Measurements from ENCODE around the gene DRD4.
A peak's percentile ranks its signal among the peaks of the same experiment; 100 is the strongest.

DRD4 gene

DNA sequence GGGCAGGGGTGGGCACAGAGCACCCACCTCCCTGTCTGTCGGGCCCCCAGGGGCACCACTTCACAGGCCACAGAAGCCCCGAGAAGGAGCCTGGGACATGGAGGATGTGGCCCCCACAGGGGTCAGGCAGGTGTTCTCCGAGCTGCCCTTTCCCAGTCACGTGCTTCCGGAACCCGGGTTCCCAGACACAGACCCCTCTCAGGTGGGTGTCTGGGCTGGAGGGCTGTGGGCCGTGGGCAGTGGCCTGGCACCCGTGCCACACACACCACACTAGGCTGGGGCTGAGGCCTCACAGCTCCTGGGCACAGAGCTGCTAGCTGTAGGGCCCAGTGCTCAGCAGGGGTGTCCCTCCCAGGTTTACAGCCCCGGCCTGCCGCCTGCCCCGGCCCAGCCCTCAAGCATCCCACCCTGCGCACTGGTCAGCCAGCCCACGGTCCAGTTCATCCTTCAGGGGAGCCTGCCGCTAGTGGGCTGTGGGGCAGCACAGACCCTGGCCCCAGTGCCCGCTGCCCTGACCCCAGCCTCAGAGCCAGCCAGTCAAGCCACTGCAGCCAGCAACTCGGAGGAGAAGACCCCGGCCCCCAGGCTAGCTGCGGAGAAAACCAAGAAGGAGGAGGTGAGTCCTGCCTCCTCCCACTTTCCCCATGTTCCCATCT is 26.8 kb upstream of the DRD4 start:
- no peak for DNase-seq

DNA sequence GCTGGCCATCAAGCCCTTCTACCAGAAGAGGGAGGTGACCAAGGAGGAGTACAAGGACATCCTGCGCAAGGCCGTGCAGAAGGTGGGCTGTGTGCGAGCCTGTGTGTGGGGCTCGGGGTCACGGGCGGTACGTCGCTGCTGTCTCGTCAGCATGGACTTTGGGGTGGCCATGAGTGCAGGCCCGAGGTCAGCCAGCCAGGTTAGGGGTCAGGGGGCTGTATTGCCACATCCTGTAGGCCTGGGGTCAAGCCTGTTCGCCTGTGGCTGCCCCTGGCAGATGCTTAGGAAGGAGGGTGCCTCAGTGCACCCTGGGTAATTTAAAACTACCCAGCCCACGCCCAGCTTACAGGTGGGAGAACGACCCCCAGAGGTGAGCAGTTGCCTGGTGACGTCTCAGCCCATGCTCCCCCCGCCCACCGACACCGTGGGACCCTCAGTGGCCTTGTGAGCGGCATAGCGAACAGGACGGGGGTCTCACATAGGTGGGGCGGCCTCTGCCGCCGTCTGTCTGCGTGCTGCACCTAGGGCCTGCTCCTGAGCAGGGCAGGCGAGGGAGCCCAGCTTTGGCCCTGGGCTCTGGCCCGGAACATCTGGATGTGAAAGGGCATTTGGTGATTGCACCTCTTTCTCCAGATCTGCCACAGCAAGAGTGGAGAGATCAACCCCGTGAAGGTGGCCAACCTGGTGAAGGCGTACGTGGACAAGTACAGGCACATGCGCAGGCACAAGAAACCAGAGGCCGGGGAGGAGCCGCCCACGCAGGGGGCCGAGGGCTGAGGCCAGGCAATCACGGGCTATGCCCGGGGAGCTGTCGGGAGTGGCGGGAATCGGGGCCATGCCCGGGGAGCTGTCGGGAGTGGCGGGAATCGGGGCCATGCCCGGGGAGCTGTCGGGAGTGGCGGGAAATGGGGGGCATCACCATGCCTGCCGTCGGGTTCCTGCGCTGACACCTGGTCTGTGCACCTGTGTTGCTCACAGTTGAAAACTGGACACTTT is 25.8 kb upstream of the DRD4 start:
- DNase-seq = no peak

DNA sequence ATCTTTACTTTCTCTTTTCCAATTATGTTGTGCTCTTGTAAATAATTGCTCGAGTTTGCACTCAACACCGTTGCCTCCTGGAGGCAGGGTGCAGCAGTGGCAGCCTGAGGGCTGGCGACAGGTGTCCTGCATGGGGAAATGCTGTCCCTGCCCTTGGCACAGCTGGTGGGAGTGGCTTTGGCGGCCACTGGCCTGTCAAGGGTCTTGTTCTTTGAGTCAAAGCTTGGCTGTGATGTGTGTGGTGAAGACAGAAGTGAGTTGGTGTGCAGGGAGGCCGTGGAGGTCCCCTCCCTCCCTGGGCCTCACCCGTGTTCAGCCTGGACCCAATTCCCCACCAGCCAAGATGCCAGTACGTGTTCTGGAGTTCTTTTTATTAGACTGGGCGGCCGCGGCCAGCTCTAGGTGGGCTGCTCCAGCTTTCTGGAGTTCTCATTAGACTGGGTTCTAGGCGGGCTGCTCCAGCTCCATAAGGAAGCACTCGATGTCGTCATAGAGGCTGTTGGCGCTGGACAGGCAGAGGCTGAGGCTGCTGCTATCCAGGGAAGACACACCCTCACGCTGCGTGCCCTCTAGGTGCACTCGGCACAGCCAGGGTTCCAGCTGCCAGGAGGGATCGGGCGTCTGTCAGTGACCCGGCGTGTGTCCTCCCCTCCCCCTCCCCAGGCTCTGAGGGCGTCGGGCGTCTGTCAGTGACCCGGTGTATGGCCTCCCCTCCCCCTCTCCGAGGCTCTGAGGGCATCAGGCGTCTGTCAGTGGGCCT is 24.7 kb upstream of the DRD4 start:
- peak in 1 of 2 experiments; percentile 44 for DNase-seq

DNA sequence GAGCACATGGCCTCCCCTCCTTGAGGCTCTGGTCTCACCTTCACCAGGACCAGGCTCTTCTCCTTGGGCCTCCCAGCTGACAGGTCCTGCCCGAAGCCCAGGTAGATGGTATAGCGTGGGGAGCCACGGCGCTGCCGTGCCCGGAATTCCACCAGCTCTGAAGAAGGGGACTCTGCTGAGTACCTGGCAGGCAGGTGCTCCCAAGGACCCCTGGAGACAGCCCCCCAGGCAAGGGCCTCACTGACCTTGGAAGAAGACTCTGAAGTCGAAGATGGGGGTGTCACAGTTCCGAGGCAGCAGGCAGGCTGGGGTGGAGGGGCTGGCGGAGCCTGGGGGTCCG is 24.1 kb upstream of the DRD4 start:
- no peak for DNase-seq

DNA sequence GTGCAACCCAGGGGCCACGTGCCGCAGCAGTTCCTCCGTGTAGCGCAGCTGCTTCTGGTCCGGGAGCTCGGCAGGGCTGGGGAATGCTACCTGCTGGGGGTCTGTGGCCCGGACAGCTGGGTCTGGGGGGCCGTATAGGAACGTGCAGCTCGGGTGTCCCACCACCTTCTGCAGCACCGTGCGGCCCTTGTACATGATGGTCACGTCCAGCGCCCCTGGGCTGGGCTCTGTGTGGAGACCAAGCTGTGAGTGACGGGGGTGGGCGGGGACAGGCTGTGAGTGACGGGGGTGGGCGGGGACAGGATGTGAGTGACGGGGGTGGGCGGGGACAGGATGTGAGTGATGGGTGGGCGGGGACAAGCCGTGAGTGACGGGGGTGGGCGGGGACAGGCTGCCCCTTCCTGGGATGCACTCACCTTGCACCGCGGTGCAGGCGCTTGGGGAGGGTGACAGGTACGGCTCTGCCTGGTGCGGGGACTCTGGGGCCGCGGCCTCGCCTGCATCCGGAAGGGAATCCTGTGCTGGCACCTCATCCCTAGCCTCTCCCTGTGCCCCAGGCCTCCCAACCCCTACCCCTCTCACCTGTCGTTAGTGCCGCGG is 23.6 kb upstream of the DRD4 start:
- DNase-seq = peak; percentile 28 to 40

DNA sequence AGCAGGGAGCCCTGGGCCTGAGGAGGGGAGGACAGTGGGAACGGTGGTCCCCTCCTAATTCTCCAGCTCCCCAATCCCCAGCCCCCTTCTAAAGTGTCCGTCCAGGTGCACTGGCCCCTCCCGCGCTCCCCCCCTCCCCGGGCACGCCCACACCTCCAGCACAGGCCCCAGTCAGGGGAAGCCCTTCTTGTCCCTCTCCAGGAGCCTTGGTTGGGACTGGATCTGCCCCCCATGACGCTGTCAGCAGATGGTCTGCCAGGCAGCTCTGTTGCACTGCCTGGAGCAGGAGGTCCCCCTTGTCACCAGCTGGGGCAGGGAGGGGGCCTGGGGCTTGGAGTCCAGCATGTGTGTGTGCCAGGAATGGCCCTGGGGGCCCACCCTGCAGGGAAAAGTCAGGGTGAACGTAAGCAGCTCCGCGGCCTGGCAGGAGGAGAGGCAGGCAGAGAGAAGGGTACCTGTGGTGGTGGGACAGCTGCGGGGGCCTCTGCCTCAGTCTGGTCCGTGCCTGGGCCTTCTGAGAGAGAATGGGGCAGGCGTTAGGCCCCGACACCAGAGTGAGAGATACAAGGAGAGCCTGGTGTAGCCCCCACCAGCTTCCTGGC is 22.9 kb upstream of the DRD4 start:
- no peak for DNase-seq

DNA sequence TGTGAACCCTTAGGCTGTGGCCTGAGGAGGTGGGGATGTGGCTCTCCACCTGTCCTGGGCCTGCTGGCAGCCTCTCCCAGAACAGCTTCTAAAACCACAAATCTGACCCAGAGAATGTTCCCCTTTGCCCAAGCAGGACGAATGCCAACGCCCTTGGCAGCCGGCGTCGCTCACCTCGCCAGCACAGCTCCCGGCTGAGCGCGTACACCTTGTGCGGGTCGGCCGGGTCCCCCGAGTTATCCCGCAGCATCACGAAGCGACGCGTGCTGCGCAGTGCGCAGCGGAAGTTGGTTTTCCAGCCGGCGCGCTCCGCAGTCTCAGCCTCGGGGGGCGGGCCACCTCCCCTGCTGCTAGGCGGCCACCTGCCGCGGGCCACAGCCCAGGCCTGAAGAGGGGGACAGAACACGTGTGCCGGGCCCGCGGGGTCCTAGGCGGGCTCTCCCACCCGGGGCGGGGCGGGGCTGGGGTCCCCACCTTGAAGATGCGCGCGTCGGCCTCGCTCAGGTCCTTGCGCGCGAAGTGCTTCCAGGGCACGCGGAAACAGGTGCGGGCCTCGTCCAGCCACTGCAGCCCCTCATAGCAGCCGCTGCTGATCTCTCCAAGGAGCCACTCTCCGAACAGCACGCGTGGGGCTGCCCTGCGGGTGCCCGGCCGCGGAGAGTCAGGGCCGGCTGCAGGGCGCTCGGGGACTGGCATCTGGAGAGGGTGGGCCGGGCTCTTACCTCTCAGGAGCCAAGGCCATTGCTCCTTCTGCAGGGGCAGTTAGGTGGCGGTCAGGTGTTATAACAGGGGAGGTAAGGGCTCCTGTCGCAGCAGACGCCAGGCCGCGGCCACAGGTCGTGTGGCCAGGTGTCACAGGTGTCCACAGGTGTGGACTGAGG is 22.2 kb upstream of the DRD4 start:
- no peak for DNase-seq

DNA sequence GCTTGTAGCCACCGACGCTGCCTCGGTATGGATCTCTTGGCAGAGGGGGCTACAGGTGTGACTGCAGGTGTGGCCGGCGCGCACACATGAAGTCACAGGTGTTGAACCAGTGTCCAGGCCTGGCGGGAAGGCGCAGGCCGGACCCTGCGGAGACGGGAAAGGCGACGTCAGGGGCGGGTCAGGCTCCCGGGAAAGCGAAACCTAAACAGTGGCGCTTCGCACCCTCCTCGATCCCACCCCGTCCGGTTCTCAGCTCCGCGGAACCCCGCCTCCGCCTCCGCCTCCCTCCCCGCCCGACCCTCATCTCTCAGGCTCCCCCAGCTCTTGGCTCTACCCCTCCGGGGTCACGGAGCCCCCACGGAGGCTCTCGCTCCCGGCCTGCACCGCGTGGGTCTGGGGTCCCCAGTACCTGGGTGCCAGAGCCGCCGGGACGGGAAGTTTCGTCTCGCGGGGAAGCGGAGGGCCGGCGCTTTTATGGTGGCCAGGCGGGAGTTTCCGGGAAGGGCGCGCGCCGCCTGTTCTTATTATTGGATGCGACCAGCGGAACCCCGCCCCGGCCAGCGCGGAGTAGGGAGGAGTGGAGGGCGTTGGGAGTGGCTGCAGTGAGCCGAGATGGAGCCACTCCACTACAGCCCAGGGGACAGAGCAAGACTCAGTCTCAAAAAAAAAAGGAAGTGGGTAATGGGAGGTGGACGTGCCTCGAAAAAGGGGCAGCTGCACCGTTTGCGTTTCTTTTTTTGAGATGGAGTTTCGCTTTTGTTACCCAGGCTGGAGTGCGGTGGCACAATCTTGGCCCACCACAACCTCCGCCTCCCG is 21.4 kb upstream of the DRD4 start, which contains the start of gene IRF7:
Gene IRF7 (minus strand): TSS at position 447 of the 816 bp plus-strand sequence. CDS start 586 bp downstream, outside the sequence.
- DNase-seq = peak; percentile 62 to 87

DNA sequence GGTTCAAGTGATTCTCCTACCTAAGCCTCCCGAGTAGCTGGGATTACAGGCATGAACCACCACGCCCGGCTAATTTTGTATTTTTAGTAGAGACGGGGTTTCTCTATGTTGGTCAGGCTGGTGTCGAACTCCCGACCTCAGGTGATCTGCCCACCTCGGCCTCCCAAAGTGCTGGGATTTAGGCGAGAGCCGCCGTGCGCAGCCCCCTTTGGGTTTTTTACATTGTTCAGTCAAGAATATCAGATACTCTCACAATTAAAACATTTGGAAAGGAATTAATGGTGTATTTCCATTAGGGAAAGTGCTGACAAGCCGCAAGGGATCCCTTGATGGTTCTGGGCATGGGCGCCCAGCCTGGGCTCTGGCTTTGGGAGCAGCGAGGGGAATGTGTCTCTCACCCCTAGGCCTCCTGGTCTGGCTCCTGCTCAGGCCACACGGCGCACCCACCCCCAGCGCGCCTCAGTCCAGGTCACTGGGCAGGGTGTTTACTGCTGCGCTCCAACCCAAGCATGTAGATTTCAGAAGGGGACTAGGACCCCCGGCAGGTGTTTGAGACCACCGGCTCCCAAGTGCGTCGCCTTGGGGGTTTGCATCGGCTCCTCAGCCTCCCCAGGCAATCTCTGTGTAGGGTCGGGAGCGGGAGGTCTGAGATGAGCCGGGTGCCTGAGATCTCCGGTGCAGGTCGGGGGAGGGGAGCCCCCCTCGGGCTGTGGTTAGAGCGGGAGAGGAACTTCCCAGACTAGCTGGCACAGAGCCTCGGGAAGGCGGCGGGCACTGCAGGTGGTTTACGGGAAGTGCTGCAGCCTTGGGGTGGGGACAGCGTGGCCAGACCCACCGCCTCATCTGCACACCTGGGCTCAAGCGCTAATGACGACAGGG is 20.5 kb upstream of the DRD4 start:
- no peak for DNase-seq

DNA sequence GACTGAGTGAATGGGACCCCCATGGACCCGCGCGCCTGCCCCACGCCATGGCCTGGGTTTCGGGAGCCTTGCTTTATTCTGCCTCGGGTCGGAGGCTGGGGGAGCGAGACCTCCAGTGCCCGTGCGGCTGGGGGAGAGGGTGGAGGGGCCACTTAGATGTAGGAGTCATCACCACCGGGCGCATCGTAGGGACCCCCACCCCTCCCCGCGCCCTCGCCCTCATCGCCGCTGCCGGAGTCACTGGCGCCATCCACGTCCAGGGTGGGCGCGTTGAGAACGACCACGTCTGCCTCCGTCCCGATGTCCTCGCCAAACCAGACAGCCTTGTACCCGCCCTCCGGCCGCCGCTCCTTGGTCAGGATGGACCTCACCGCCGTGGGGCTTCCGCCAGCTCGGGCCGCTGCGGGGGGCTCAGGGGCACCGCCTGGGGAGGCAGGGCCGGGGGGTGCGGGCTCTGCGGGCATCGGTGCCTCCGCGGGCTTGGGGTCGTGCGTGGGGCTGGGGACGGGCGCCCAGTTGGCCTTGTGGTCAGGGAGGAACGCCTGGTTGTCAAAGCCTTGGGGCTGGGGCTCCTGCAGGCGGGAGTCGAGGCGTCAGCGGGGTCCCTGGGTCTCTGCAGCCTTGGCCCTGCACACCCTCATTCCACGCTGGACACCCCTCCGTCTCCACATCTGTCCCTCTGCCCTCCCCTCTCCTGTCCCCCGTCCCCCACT is 19.7 kb upstream of the DRD4 start:
- DNase-seq = no peak

DNA sequence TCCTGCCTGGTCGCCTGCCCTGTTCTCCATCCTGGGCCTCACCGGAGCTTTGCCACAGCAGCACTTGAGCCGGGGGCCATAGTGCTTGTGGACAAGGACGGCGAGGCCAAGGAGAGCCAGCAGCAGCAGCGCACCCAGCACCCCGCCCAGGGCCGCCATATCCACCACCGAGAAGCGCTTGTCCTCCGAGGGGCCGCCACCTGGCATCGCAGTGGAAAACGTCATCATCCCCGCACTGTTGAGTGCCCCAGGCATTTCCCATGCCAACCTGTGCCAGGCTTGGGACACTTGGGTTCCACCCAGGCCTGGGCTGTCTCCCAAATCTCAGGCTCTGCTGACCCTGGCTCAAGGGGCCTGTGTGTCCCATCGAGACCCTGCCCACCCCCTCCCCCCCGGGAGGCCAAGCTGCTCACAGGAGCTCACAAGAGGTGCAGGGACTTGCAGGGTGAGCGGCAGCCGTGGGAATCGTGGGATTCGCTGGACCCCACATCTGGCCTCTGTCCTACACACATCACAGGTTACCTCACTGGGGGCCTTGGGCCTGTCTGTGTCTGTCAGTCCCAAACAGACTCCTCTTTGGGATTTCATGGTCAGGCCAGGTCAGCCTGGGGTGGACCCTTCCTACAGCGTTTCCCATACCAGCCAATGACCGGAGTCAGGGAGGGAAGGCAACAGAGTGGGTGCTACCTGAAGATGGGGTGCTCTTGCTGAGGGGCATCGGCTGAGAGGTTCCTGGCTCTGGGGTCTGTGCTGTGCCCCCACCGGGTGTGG is 19.0 kb upstream of the DRD4 start:
- DNase-seq = no peak

DNA sequence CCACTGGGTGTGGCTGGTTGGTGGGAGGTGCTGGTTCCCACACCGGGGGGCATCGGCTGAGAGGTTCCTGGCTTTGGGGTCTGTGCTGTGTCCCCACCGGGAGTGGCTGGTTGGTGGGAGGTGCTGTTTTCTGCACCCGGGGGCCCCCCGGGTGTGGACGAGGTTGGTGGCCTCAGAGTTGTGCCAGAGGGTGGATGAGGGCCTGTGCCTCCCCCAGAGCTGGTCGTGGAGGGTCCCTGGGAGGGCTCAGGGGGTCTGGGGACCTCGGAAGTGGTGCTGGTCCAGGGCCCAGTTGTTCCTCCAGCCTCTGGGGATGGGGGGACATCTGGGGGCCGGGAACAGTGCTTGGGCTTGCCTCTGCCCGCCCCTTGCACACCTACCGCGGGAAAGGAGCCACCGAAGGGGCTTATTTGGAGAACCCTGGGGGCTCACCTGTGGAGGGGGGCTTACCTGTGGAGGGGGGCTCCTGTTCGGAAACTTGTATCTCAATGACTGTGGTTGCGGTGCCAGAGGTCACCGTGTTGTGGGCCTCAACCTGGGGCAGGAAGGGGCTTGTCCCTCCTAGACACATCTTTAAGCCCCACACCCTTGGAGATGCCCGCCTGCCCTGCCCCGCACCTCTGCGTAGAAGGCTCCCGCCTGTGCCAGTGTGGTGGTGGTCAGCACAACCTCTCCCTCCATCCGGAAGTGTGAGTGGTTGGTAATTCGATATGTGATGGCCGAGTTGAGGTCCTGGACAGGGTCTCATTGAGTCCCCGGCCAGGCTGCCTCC is 18.0 kb upstream of the DRD4 start:
- DNase-seq = no peak

DNA sequence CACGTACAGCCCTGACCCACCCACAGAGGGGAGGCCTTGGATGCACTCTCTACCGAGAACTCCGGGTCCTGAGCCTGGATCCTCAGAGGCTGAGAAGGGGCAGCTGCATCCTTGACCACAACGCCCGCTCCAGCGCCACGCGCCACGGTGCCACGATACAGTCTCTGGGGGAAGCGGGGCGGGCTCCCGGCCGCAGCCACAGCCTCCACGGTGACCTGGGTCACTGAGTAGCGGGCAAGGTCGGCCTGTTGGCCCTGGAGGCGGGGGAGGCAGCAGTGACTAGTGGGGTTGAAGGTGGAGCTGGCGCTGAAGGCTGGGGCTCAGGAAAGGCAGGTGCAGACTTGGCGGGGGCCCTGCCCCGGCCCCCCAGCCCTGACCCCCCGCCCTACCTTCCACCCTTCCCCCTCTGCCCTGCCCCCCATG is 17.4 kb upstream of the DRD4 start:
- no peak for DNase-seq

DNA sequence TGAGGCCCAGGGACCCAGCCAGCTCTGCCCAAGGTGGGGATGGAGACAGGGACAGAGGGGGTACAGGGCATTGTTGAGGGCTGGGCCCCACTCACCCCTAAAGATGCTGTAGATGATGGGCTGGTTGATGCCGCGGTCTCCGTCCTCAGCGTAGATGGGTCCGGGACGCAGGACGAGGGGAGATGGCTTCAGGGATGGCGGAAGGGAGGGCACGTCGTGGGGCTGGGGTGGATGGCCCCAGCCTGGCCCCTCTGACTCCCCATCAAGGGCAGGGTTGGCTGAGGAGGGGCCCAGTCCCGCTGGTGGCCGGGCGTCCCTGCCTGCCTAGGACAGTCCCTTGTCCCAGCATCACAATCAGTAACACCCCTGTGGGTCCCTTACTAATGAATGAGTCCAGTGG is 16.9 kb upstream of the DRD4 start:
- no peak for DNase-seq

DNA sequence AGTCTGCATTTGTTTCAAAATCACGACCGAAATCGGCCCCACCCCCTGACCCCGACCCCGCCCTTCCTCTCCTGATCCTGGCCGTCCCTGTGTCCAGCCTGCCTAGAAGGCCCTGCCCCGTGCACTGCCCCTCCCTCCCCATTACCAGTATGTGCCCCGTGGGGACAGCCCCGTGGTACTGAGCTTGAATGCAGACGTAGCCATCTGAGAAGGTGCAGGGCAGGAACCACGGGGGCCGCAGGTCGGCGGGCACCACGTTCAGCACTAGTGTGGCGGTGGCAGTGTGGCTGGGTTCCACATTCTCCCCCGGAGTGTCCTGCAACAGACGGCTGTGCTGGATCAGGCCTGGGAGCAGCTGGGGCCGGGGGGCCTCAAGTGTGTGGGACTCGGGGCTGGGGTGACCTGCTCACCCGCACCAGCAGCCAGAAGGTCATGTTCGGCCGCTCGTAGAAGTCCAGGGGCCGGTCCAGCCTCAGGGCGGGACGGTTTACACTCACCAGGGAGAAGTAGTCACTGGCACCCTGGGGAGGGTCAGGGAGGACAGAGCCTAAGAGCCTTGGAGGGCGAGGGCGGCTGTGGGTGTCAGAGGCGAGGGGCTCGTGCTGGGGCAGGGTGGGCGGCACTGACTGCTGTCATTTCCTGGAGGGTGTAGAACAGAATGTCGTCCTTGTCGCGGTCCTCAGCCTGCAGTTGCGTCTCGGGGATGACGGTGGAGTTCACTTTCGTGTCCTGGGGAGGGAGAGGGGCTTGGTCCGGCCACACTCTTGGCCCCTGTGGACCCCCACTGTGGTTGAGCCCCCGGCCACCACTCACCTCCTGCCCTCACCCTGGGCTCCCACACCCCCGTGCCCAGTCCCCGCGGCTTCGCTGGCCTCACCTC is 15.9 kb upstream of the DRD4 start:
- DNase-seq = no peak

DNA sequence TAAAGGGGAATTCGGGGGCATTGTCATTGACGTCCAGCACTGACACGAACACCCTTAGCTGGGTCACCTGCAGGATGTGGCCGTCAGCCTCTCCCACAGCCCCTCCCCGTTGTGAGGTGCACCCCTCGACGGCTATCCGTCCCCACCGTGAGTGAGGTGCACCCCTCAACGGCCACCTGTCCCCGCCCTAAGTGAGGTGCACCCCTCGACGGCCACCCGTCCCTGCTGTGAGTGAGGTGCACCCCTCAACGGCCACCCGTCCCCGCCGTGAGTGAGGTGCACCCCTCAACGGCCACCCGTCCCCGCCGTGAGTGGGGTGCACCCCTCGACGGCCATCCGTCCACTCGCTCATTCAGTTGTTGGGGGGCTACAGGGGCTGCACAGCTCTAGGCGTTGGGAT is 15.2 kb upstream of the DRD4 start:
- DNase-seq = no peak

Measured in SW 1271 (cell line).